Small intestine (tissue), 7 donors: ENCODE data around the gene TINAGL1. TPM values are rescaled to one million over a fixed set of nuclear protein-coding genes. Genes with fewer than 3 reads are reported as not detected.

Source experiments
- DNase-seq, 2 donors: peaks; one replicate each; pipeline versions ENCODE4 v3.0.0 to v3.0.0-alpha.2; 2013
- FAIRE-seq: peaks from 2 replicates; lab custom pipeline; 2012; peaks lifted over from hg19 to GRCh38; lab: Jason Lieb, UNC
- H3K27ac ChIP-seq, 3 donors: one replicate each; pipeline ENCODE4 v1.5.1; 2013; ENCODE audit warnings: low read length in 2 of 3, mild to moderate bottlenecking in 2 of 3, control low read depth in 1 of 3, inconsistent platforms in 1 of 3, low read depth in 1 of 3, moderate library complexity in 1 of 3
- H3K27me3 ChIP-seq, 3 donors: one replicate each; pipeline ENCODE4 v1.6.1; 2013; ENCODE audit warnings: low read length in 3 of 3, inconsistent platforms in 1 of 3; ENCODE audit not compliant: control insufficient read depth in 3 of 3, insufficient read depth in 3 of 3
- H3K36me3 ChIP-seq, 3 donors: one replicate each; pipeline ENCODE4 v1.6.1; 2013; ENCODE audit warnings: low read length in 3 of 3, inconsistent platforms in 1 of 3, low read depth in 1 of 3, mild to moderate bottlenecking in 1 of 3, moderate library complexity in 1 of 3; ENCODE audit not compliant: control insufficient read depth in 3 of 3, insufficient read depth in 2 of 3
- H3K4me1 ChIP-seq, 3 donors: one replicate each; pipeline ENCODE4 v1.6.1; 2013; ENCODE audit warnings: low read length in 2 of 3, inconsistent platforms in 1 of 3, low read depth in 1 of 3, mild to moderate bottlenecking in 1 of 3, moderate library complexity in 1 of 3; ENCODE audit not compliant: control insufficient read depth in 3 of 3, insufficient read depth in 2 of 3
- H3K4me3 ChIP-seq, 3 donors: one replicate each; pipeline ENCODE4 v1.5.1; 2013; ENCODE audit warnings: low read length in 3 of 3, control low read depth in 1 of 3, inconsistent platforms in 1 of 3, low read depth in 1 of 3, mild to moderate bottlenecking in 1 of 3, moderate library complexity in 1 of 3
- H3K9me3 ChIP-seq, 2 donors: one replicate each; pipeline ENCODE4 v1.6.1; 2013; ENCODE audit warnings: low read depth in 1 of 2, low read length in 1 of 2; ENCODE audit not compliant: control insufficient read depth in 2 of 2, insufficient read depth in 1 of 2
- WGBS, 3 donors: extraction: QIAGEN DNeasy Blood & Tissue Kit; methylation state at CpG; one replicate each; pipeline ENCODE4 v1.1.7; 2013; 5-methylcytosine and 5-hydroxymethylcytosine counted together
- polyA plus RNA-seq, 4 donors: library from polyadenylated mRNA; stranded (reverse) in 3 of 4; unstranded in 1 of 4; fragments of 200-250 nt in 3 of 4; fragments of 120-200 nt in 1 of 4; gene quantifications; one replicate each; pipeline versions ENCODE4 v1.2.1 to v1.2.3, GENCODE V29; 2013
- donor health status: healthy with polysubstance abuse.
- donor health status: control.
- donor health status: control.
- donor health status: Bipolar disorder and iron deficiency.
- donor health status: healthy.

The TINAGL1 gene
- polyA plus RNA-seq, 4 donors, result 18.4 to 92.3 (median 39.7) TPM

DNA sequence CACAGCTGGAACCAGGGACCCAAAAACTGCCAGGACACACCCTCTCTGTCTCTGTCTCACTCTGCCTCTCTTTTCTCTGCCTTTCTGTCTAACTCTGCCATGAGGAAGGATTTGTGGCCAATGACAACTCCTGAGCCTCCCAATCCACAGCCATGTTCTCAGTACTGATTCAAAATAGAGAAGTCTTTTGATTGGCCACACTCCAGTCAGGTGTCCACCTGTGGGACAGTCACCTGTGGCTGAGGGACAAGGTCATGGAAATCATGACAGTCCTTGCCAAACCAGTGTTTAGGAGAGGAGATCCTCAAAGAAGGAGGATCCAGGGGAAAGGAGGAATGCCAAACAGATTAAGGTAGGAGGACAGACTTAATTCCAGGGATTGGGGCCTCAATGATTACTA lies 15.8 kb downstream of the TINAGL1 start:
- DNase-seq, result no peak
- H3K36me3 ChIP-seq, result peaks cover 0 to 13% (median 0%) of the 10 kb centered on the region in 3 donors
- peaks cover 0 to 30% (median 5%) of the 10 kb centered on the region in 3 donors for H3K4me1 ChIP-seq
- H3K27ac ChIP-seq, result peak overlapping the region in 1 of 3 donors; percentile 59
- no peak overlapping the region for H3K4me3 ChIP-seq
- no peaks in the 10 kb centered on the region for H3K9me3 ChIP-seq
- H3K27me3 ChIP-seq, result no peaks in the 10 kb centered on the region
- no peak for FAIRE-seq

GRCh38 chr1:31593136-31593665 lies 16.9 kb downstream of the TINAGL1 start:
- FAIRE-seq (no peak), DNase-seq (no peak)
- 72 to 91% (median 77%) methylated on average over 5 of the region's 5 CpGs for WGBS, 3 donors

GRCh38 chr1:31593770-31594632 lies 17.7 kb downstream of the TINAGL1 start:
- Histone ChIP-seq H3K4me3 (no peak overlapping the region), H3K4me1 (peaks cover 0 to 14% (median 0%) of the 10 kb centered on the region in 3 donors), H3K36me3 (no peaks in the 10 kb centered on the region), H3K9me3 (no peaks in the 10 kb centered on the region), H3K27me3 (no peaks in the 10 kb centered on the region), H3K27ac (no peak overlapping the region)
- no peak for FAIRE-seq
- 31 to 41% (median 41%) methylated on average over 10 of the region's 10 CpGs for WGBS, 3 donors
- DNase-seq, result peak; percentile 88 to 90

More at GRCh38 chr1:31593136-31593665, 16.9 kb downstream of the TINAGL1 start:
- peaks cover 0 to 3% (median 0%) of the 10 kb centered on the region in 3 donors for H3K36me3 ChIP-seq
- peaks cover 0 to 19% (median 2%) of the 10 kb centered on the region in 3 donors for H3K4me1 ChIP-seq
- no peaks in the 10 kb centered on the region for H3K27me3 ChIP-seq
- H3K4me3 ChIP-seq, result no peak overlapping the region
- H3K9me3 ChIP-seq, result no peaks in the 10 kb centered on the region
- no peak overlapping the region for H3K27ac ChIP-seq

GRCh38 chr1:31595836-31596736 lies 19.8 kb downstream of the TINAGL1 start:
- no peak for FAIRE-seq
- DNase-seq, result no peak
- 87 to 95% (median 88%) methylated on average over 4 of the region's 4 CpGs for WGBS, 3 donors

DNA sequence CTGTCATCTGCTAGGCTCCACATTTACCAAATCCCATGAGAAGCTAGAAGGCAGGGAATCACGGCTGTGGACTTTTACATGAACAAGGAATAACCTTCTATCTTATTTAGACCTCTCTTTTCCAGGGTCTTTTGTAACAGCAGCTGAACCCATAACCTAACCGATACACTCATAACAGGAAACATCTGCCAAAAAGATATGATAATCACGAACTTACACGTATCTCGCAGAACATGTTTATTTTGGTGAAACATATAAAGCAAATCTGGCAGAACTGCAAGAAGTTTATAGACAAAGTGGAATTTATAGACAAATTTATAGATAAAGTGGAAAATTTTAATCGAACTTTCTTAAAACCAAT lies 20.4 kb downstream of the TINAGL1 start:
- Histone ChIP-seq H3K4me1 (peaks cover 0 to 6% (median 0%) of the 10 kb centered on the region in 3 donors), H3K9me3 (no peaks in the 10 kb centered on the region), H3K27ac (no peak overlapping the region), H3K36me3 (no peaks in the 10 kb centered on the region), H3K4me3 (no peak overlapping the region), H3K27me3 (no peaks in the 10 kb centered on the region)
- WGBS, 3 donors, result 12 to 23% (median 13%) methylated on average over 6 of the region's 6 CpGs
- FAIRE-seq, result no peak
- no peak for DNase-seq

More at GRCh38 chr1:31595836-31596736, 19.8 kb downstream of the TINAGL1 start:
- Histone ChIP-seq H3K4me3 (no peak overlapping the region), H3K36me3 (no peaks in the 10 kb centered on the region), H3K27me3 (no peaks in the 10 kb centered on the region), H3K4me1 (peaks cover 0 to 10% (median 0%) of the 10 kb centered on the region in 3 donors), H3K27ac (no peak overlapping the region), H3K9me3 (no peaks in the 10 kb centered on the region)

DNA sequence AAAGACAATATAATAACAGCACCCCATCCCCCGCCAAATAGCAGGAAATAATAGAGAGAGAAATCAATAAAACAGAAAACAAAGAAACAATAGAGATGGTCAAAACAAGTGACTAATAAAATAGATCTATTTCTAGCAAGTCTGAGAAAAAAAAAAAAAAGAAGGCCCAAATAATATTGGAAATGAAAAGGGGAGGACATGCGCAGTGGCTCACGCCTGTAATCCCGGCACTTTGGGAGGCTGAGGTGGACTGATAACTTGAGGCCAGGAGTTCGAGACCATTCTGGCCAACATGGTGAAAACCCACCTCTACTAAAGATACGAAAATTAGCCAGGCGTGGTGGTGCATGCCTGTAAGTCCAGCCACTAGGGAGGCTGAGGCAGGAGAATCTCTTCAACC lies 22.7 kb downstream of the TINAGL1 start:
- H3K27me3 ChIP-seq, result no peaks in the 10 kb centered on the region
- H3K9me3 ChIP-seq, result no peaks in the 10 kb centered on the region
- DNase-seq (no peak), FAIRE-seq (no peak)
- no peaks in the 10 kb centered on the region for H3K4me1 ChIP-seq
- H3K4me3 ChIP-seq, result no peak overlapping the region
- 88 to 91% (median 90%) methylated on average over 7 of the region's 7 CpGs for WGBS, 3 donors
- H3K27ac ChIP-seq, result no peak overlapping the region
- no peaks in the 10 kb centered on the region for H3K36me3 ChIP-seq

DNA sequence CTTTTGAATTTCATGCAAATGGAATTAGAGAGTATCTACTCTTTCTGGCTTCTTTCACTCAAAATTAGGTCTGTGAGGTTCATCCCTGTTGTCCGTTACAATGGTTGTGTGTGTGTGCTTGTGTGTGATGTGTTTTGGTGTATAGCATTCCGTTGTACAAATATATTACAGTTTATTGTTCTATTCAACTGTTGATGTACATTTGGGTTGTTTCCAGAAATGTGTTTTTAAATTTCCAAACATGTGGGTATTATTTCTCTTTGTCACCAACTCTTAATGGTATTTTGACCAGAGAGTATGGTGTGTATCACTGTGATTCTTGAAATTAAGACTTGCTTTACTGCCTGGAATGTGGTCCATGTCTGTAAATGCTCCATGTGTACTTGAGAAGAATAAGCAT lies 24.3 kb downstream of the TINAGL1 start:
- H3K36me3 ChIP-seq, result no peaks in the 10 kb centered on the region
- H3K4me3 ChIP-seq, result no peak overlapping the region
- 70 to 79% (median 76%) methylated on average over 2 of the region's 2 CpGs for WGBS, 3 donors
- no peaks in the 10 kb centered on the region for H3K9me3 ChIP-seq
- no peak overlapping the region for H3K27ac ChIP-seq
- no peak for FAIRE-seq
- no peaks in the 10 kb centered on the region for H3K27me3 ChIP-seq
- no peaks in the 10 kb centered on the region for H3K4me1 ChIP-seq
- DNase-seq, result no peak

DNA sequence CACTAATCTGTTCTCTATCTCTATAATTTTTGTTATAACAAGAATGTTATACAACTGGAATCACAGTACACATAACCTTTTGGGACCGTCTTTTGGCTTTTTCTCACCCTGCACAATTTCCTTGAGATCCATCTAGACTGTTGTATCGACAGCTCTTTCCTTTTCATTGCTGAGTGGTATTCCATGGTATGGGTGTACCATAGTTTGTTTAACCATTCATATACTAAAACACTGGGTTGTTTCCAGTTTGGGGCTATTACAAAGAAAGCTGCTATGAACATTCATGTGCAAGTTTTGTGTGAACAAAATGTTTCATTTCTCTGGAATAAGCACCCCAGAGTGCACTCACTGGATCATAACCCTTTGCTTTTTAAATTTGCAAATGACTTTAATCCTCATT lies 25.8 kb downstream of the TINAGL1 start:
- FAIRE-seq, result no peak
- H3K4me3 ChIP-seq, result no peak overlapping the region
- H3K27me3 ChIP-seq, result no peaks in the 10 kb centered on the region
- H3K36me3 ChIP-seq, result no peaks in the 10 kb centered on the region
- DNase-seq, result no peak
- no peaks in the 10 kb centered on the region for H3K4me1 ChIP-seq
- no peaks in the 10 kb centered on the region for H3K9me3 ChIP-seq
- WGBS, 3 donors, result 88 to 100% (median 99%) methylated on average over 2 of the region's 2 CpGs
- H3K27ac ChIP-seq, result no peak overlapping the region
